RWPE2 (cell line): ENCODE results near the gene SALL4.
"Not testable (repeated sequence)": the region's sequence is repeated elsewhere in the genome, so short reads cannot be mapped to it uniquely, and the experiment has no call there.

Source experiments
- ATAC-seq: fragments of 200-7000 bp; cut with Tn5 transposase; 3 replicates; pipeline ENCODE4 v1.9.1; 2021; ENCODE audit warnings: low read depth
- DNase-seq: peaks from one replicate; pipeline ENCODE4 v3.0.0-alpha.2; 2020; ENCODE audit warnings: low spot score
- H3K27ac ChIP-seq: fragments of 450-650 bp; 2 replicates; pipeline ENCODE4 v1.5.1; 2017; ENCODE audit warnings: mild to moderate bottlenecking; ENCODE audit not compliant: poor library complexity, severe bottlenecking
- H3K27me3 ChIP-seq: fragments of 250-450 bp; sonication (Bioruptor Pico); 2 replicates; pipeline ENCODE4 v1.5.1; 2021; ENCODE audit warnings: mild to moderate bottlenecking, moderate library complexity; ENCODE audit not compliant: insufficient read depth, poor library complexity, severe bottlenecking
- H3K36me3 ChIP-seq: fragments of 250-450 bp; sonication (Bioruptor Pico); 2 replicates; pipeline ENCODE4 v1.5.1; 2020; ENCODE audit warnings: low read depth, mild to moderate bottlenecking, moderate library complexity
- H3K4me1 ChIP-seq: fragments of 250-450 bp; sonication (Bioruptor Pico); 2 replicates; pipeline ENCODE4 v1.5.1; 2021; ENCODE audit warnings: mild to moderate bottlenecking, moderate library complexity; ENCODE audit not compliant: insufficient read depth, poor library complexity, severe bottlenecking
- H3K4me3 ChIP-seq: fragments of 250-450 bp; sonication (Bioruptor Pico); 2 replicates; pipeline ENCODE4 v1.5.1; 2021; ENCODE audit warnings: mild to moderate bottlenecking, moderate library complexity; ENCODE audit not compliant: severe bottlenecking
- H3K9me3 ChIP-seq: fragments of 250-450 bp; sonication (Bioruptor Pico); 2 replicates; pipeline ENCODE4 v1.5.1; 2021; ENCODE audit warnings: mild to moderate bottlenecking, moderate library complexity; ENCODE audit not compliant: severe bottlenecking
- TF ChIP-seq, protein P1 (sequence below): fragments of 450-650 bp; IDR thresholded peaks from one replicate; pipeline ENCODE4 v1.5.1; 2017; ENCODE audit warnings: mild to moderate bottlenecking, moderate library complexity; ENCODE audit not compliant: poor library complexity, severe bottlenecking

SALL4 gene

GRCh38 chr20:51747182-51747911 is 55.0 kb downstream of the SALL4 start:
- H3K27me3 ChIP-seq = no peaks in the 10 kb centered on the region
- ATAC-seq (no peak), DNase-seq (no peak)
- TF ChIP-seq, protein P1, sequence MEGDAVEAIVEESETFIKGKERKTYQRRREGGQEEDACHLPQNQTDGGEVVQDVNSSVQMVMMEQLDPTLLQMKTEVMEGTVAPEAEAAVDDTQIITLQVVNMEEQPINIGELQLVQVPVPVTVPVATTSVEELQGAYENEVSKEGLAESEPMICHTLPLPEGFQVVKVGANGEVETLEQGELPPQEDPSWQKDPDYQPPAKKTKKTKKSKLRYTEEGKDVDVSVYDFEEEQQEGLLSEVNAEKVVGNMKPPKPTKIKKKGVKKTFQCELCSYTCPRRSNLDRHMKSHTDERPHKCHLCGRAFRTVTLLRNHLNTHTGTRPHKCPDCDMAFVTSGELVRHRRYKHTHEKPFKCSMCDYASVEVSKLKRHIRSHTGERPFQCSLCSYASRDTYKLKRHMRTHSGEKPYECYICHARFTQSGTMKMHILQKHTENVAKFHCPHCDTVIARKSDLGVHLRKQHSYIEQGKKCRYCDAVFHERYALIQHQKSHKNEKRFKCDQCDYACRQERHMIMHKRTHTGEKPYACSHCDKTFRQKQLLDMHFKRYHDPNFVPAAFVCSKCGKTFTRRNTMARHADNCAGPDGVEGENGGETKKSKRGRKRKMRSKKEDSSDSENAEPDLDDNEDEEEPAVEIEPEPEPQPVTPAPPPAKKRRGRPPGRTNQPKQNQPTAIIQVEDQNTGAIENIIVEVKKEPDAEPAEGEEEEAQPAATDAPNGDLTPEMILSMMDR = no peak
- H3K4me3 ChIP-seq = no peak overlapping the region
- no peaks in the 10 kb centered on the region for H3K9me3 ChIP-seq
- H3K27ac ChIP-seq = no peak overlapping the region
- H3K4me1 ChIP-seq = peaks cover 46% of the 10 kb centered on the region
- no peaks in the 10 kb centered on the region for H3K36me3 ChIP-seq

GRCh38 chr20:51745804-51746203 is 56.5 kb downstream of the SALL4 start:
- no peak for ATAC-seq
- H3K4me1 ChIP-seq = peaks cover 33% of the 10 kb centered on the region
- H3K9me3 ChIP-seq = no peaks in the 10 kb centered on the region
- H3K27ac ChIP-seq = no peak overlapping the region
- H3K4me3 ChIP-seq = no peak overlapping the region
- H3K36me3 ChIP-seq = no peaks in the 10 kb centered on the region
- TF ChIP-seq, protein P1 = no peak
- no peaks in the 10 kb centered on the region for H3K27me3 ChIP-seq
- no peak for DNase-seq

GRCh38 chr20:51740838-51741237 is 61.5 kb downstream of the SALL4 start:
- Histone ChIP-seq H3K27ac (no peak overlapping the region), H3K4me3 (no peak overlapping the region), H3K4me1 (peaks cover 25% of the 10 kb centered on the region), H3K27me3 (no peaks in the 10 kb centered on the region), H3K36me3 (no peaks in the 10 kb centered on the region), H3K9me3 (no peaks in the 10 kb centered on the region)
- DNase-seq (no peak), ATAC-seq (no peak)
- TF ChIP-seq, protein P1 = no peak

- H3K4me1 ChIP-seq = peaks cover 25% of the 10 kb centered on the region
- not testable (repeated sequence) for DNase-seq, ATAC-seq, H3K27me3 ChIP-seq, H3K27ac ChIP-seq, H3K9me3 ChIP-seq, H3K36me3 ChIP-seq, H3K4me3 ChIP-seq
Measured at GRCh38 chr20:51740308-51740707, 62.0 kb downstream of the SALL4 start.

- DNase-seq = no peak
- peaks cover 23% of the 10 kb centered on the region for H3K4me1 ChIP-seq
Measured at GRCh38 chr20:51739722-51740249, 62.5 kb downstream of the SALL4 start.

More at GRCh38 chr20:51739722-51740249, 62.5 kb downstream of the SALL4 start:
- no peaks in the 10 kb centered on the region for H3K9me3 ChIP-seq
- no peaks in the 10 kb centered on the region for H3K36me3 ChIP-seq
- no peaks in the 10 kb centered on the region for H3K27me3 ChIP-seq
- no peak overlapping the region for H3K4me3 ChIP-seq
- TF ChIP-seq, protein P1 = no peak
- H3K27ac ChIP-seq = no peak overlapping the region
- ATAC-seq = no peak
